ENCODE measurements around the gene PAK5.

The PAK5 gene

GRCh38 chr20:9499126-9499899 is 339.6 kb downstream of the PAK5 start:
- DNase-seq (ENCODE audit: low read depth in 2 of 3, low spot score in 2 of 3), result no peak

- no peak for DNase-seq (ENCODE audit: low read depth in 2 of 3, low spot score in 2 of 3)
These were observed 340.6 kb downstream of the PAK5 start for GRCh38 chr20:9498322-9498721.

- DNase-seq (ENCODE audit: low read depth in 2 of 3, low spot score in 2 of 3), result no peak
These were observed 342.7 kb downstream of the PAK5 start for GRCh38 chr20:9496155-9496554.

GRCh38 chr20:9495701-9496100 is 343.2 kb downstream of the PAK5 start:
- no peak for DNase-seq (ENCODE audit: low read depth in 2 of 3, low spot score in 2 of 3)

- DNase-seq (ENCODE audit: low read depth in 2 of 3, low spot score in 2 of 3), result no peak
These were observed 345.1 kb downstream of the PAK5 start for GRCh38 chr20:9493803-9494202.

GRCh38 chr20:9492067-9492466 is 346.8 kb downstream of the PAK5 start:
- DNase-seq (ENCODE audit: low read depth in 2 of 3, low spot score in 2 of 3), result no peak

GRCh38 chr20:9491324-9491723 is 347.6 kb downstream of the PAK5 start:
- no peak for DNase-seq (ENCODE audit: low read depth in 2 of 3, low spot score in 2 of 3)

GRCh38 chr20:9490631-9491030 is 348.2 kb downstream of the PAK5 start:
- no peak for DNase-seq (ENCODE audit: low read depth in 2 of 3, low spot score in 2 of 3)

- no peak for DNase-seq (ENCODE audit: low read depth in 2 of 3, low spot score in 2 of 3)
These were observed 348.7 kb downstream of the PAK5 start for GRCh38 chr20:9490161-9490560.

- DNase-seq (ENCODE audit: low read depth in 2 of 3, low spot score in 2 of 3), result no peak
These were observed 350.8 kb downstream of the PAK5 start for GRCh38 chr20:9488063-9488462.
